Bronchial epithelial cell (primary cell): ENCODE data around the gene IQGAP3. TPM values are rescaled to one million over a fixed set of nuclear protein-coding genes. Genes with fewer than 3 reads are reported as not detected.

Source experiments
- DNase-seq: peaks from one replicate; pipeline ENCODE4 v3.0.0-alpha.2; 2010; ENCODE audit warnings: low read depth
- FAIRE-seq: peaks from 2 replicates; lab custom pipeline; 2011; peaks lifted over from hg19 to GRCh38; lab: Jason Lieb, UNC
- H3K27me3 ChIP-seq: 2 replicates; pipeline ENCODE4 v1.5.1; 2011; ENCODE audit warnings: low read length; ENCODE audit not compliant: control insufficient read depth, insufficient read depth
- H3K36me3 ChIP-seq: 2 replicates; pipeline ENCODE4 v1.5.1; 2011; ENCODE audit warnings: low read length; ENCODE audit not compliant: control insufficient read depth, insufficient read depth
- H3K4me3 ChIP-seq: 2 replicates; pipeline ENCODE4 v1.5.1; 2011; ENCODE audit warnings: mild to moderate bottlenecking, low read depth, low read length, control low read depth
- CTCF ChIP-seq: IDR thresholded peaks from 2 replicates; pipeline ENCODE4 v1.5.1; 2011; ENCODE audit warnings: mild to moderate bottlenecking, moderate library complexity, low read length, control low read depth, inconsistent platforms; ENCODE audit not compliant: insufficient read depth, severe bottlenecking
- total RNA-seq: library from RNA; depleted of rRNA; stranded (reverse); fragments of >200 nt; gene quantifications from 2 replicates; pipeline ENCODE4 v1.2.1, GENCODE V29; 2014

Gene IQGAP3
- total RNA-seq, 1 donor from 2014 or later = 0.53 TPM

- H3K27me3 ChIP-seq = no peaks in the 10 kb centered on the region
- peak; percentile 79 for DNase-seq
- no peak for FAIRE-seq
- no peaks in the 10 kb centered on the region for H3K36me3 ChIP-seq
- TF ChIP-seq CTCF = peak; percentile 71
- peak overlapping the region; percentile 96 for H3K4me3 ChIP-seq
Measured at GRCh38 chr1:156500793-156501506, 71.4 kb downstream of the IQGAP3 start.

- FAIRE-seq = no peak
- H3K36me3 ChIP-seq = no peaks in the 10 kb centered on the region
- H3K4me3 ChIP-seq = peak within 1 kb of the TSS; percentile 96
Measured at GRCh38 chr1:156500543-156500792, 71.9 kb downstream of the IQGAP3 start, which contains the start of gene MEF2D. Gene MEF2D (minus strand): TSS chr1:156500775. CDS start chr1:156483292, 17,483 bp downstream.

GRCh38 chr1:156499842-156500542, 72.4 kb downstream of the IQGAP3 start:
- Histone ChIP-seq H3K4me3 (peak overlapping the region; percentile 96), H3K27me3 (no peaks in the 10 kb centered on the region), H3K36me3 (no peaks in the 10 kb centered on the region)
- TF ChIP-seq CTCF = no peak
- no peak for FAIRE-seq
- no peak for DNase-seq

More at GRCh38 chr1:156500543-156500792, 71.9 kb downstream of the IQGAP3 start, which contains the start of gene MEF2D:
- no peaks in the 10 kb centered on the region for H3K27me3 ChIP-seq
- TF ChIP-seq CTCF = no peak
- no peak for DNase-seq

GRCh38 chr1:156499194-156499841, 73.0 kb downstream of the IQGAP3 start:
- Histone ChIP-seq H3K4me3 (peak overlapping the region; percentile 96), H3K36me3 (peaks cover 2% of the 10 kb centered on the region), H3K27me3 (no peaks in the 10 kb centered on the region)
- TF ChIP-seq CTCF = no peak
- DNase-seq (no peak), FAIRE-seq (no peak)

GRCh38 chr1:156498432-156499193, 73.8 kb downstream of the IQGAP3 start:
- peak overlapping the region; percentile 96 for H3K4me3 ChIP-seq
- H3K36me3 ChIP-seq = peaks cover 2% of the 10 kb centered on the region
- FAIRE-seq (no peak), DNase-seq (no peak)
- no peaks in the 10 kb centered on the region for H3K27me3 ChIP-seq
- no peak for TF ChIP-seq CTCF
